ENCODE data around the gene STON1. TPM values are rescaled to one million over a fixed set of nuclear protein-coding genes. Genes with fewer than 3 reads are reported as not detected.

Gene STON1
- total and polyA plus RNA-seq, 2 donors = 1.8 to 2.9 TPM

- Histone ChIP-seq H3K27me3 (ENCODE audit: control insufficient read depth in 2 of 2, insufficient read depth in 1 of 2, low read length in 1 of 2) (no peaks in the 10 kb centered on the region), H3K27ac (ENCODE audit: low read depth in 1 of 2, low read length in 1 of 2) (no peak overlapping the region), H3K4me3 (ENCODE audit: low read length in 2 of 2) (no peak overlapping the region), H3K9me3 (ENCODE audit: control insufficient read depth in 2 of 2, insufficient read depth in 1 of 2, low read length in 1 of 2) (no peaks in the 10 kb centered on the region), H3K36me3 (ENCODE audit: control insufficient read depth in 2 of 2, insufficient read depth in 2 of 2, low read length in 1 of 2) (no peaks in the 10 kb centered on the region), H3K4me1 (ENCODE audit: control insufficient read depth in 2 of 2, insufficient read depth in 2 of 2, low read length in 2 of 2) (no peaks in the 10 kb centered on the region)
- 74% methylated on average over 1 of the region's 1 CpG for WGBS
- DNase-seq (ENCODE audit: low read depth in 6 of 9, low spot score in 9 of 9) = no peak
Observed at GRCh38 chr2:48638261-48638660, 108.3 kb downstream of the STON1 start.

Other genes with a start within 250 kb of the STON1 start
- gene FOXN2, start 215.5 kb upstream of the STON1 start, total RNA-seq = 35.2 TPM
- gene FOXN2, start 215.5 kb upstream of the STON1 start, polyA plus RNA-seq = 11.9 TPM
- 22.5 TPM for gene PPP1R21, start 89.4 kb upstream of the STON1 start, total RNA-seq
- 72.7 TPM for gene PPP1R21, start 89.4 kb upstream of the STON1 start, polyA plus RNA-seq
- 0.47 TPM for gene GTF2A1L, start 87.7 kb downstream of the STON1 start, total RNA-seq
- 0.57 TPM for gene GTF2A1L, start 87.7 kb downstream of the STON1 start, polyA plus RNA-seq
- 0.05 TPM for gene LHCGR, start 225.6 kb downstream of the STON1 start, total RNA-seq
- gene LHCGR, start 225.6 kb downstream of the STON1 start, polyA plus RNA-seq = 0.21 TPM